IMR-90 (cell line): ENCODE data around the gene CCDC38. TPM values are rescaled to one million over a fixed set of nuclear protein-coding genes. Genes with fewer than 3 reads are reported as not detected.

Source experiments
- ATAC-seq: fragments of 200-7000 bp; cut with Tn5 transposase; 2 replicates; pipeline ENCODE4 v1.9.1; 2020; ENCODE audit warnings: low read depth, mild to moderate bottlenecking, moderate library complexity
- BruUV-seq: library from RNA; stranded (reverse); fragments of 400-500 nt; replicated peaks from 2 replicates; lab custom pipeline; 2021; lab: Mats Ljungman, UMichigan
- CTCF ChIA-PET: fragments of 300-600 bp; formaldehyde crosslinking; extraction: SDS; loops from one replicate; lab custom pipeline; 2021; ENCODE audit warnings: antibody characterized with exemption; lab: Yijun Ruan, JAX
- POLR2A ChIA-PET: fragments of 300-600 bp; sonication (Branson Sonifier 250); formaldehyde crosslinking; loops from one replicate; lab custom pipeline; 2022; ENCODE audit warnings: antibody characterized with exemption; ENCODE audit not compliant: unreplicated experiment; lab: Charles Lee
- DNase-seq: peaks from one replicate; pipeline ENCODE4 v3.0.0; 2013
- H2AFZ ChIP-seq: replicated peaks from 2 replicates; pipeline ENCODE3; 2013; ENCODE audit warnings: low read length, mild to moderate bottlenecking; ENCODE audit not compliant: poor library complexity
- H2AK5ac ChIP-seq: 2 replicates; pipeline ENCODE4 v1.6.1; 2013; ENCODE audit warnings: low read depth, low read length, inconsistent platforms
- H2AK9ac ChIP-seq: replicated peaks from 2 replicates; pipeline ENCODE3; 2013; ENCODE audit warnings: mild to moderate bottlenecking, low read depth, low read length, moderate library complexity; ENCODE audit not compliant: poor library complexity
- H2BK120ac ChIP-seq: 2 replicates; pipeline ENCODE4 v1.6.1; 2013; ENCODE audit warnings: low read depth, low read length, inconsistent platforms
- H2BK15ac ChIP-seq: 3 replicates; pipeline ENCODE4 v1.6.1; 2013; ENCODE audit warnings: low read depth, low read length, inconsistent platforms
- H2BK20ac ChIP-seq: 2 replicates; pipeline ENCODE4 v1.6.1; 2013; ENCODE audit warnings: low read depth, mild to moderate bottlenecking, inconsistent platforms, low read length, moderate library complexity
- H2BK5ac ChIP-seq: 2 replicates; pipeline ENCODE4 v1.6.1; 2013; ENCODE audit warnings: mild to moderate bottlenecking, low read depth, low read length, inconsistent platforms; ENCODE audit not compliant: poor library complexity, severe bottlenecking
- H3K14ac ChIP-seq: replicated peaks from 2 replicates; pipeline ENCODE4 v1.6.1; 2013; ENCODE audit warnings: low read depth, low read length, inconsistent platforms
- H3K18ac ChIP-seq: 2 replicates; pipeline ENCODE4 v1.6.1; 2013; ENCODE audit warnings: low read depth, low read length, control low read depth
- H3K23ac ChIP-seq: 2 replicates; pipeline ENCODE4 v1.6.1; 2013; ENCODE audit warnings: low read depth, low read length, inconsistent platforms
- H3K27ac ChIP-seq: 2 replicates; pipeline ENCODE4 v1.5.1; 2013; ENCODE audit warnings: mild to moderate bottlenecking, control low read depth, low read length; ENCODE audit not compliant: insufficient read depth
- H3K27me3 ChIP-seq: 2 replicates; pipeline ENCODE4 v1.6.1; 2013; ENCODE audit warnings: low read length; ENCODE audit not compliant: control insufficient read depth, insufficient read depth
- H3K36me3 ChIP-seq: 2 replicates; pipeline ENCODE4 v1.6.1; 2013; ENCODE audit warnings: low read length, mixed read lengths; ENCODE audit not compliant: control insufficient read depth, insufficient read depth
- H3K4ac ChIP-seq: 2 replicates; pipeline ENCODE4 v1.6.1; 2013; ENCODE audit warnings: low read depth, low read length, inconsistent platforms
- H3K4me1 ChIP-seq: 2 replicates; pipeline ENCODE4 v1.6.1; 2013; ENCODE audit warnings: low read length, mixed read lengths; ENCODE audit not compliant: control insufficient read depth, insufficient read depth
- H3K4me2 ChIP-seq: 2 replicates; pipeline ENCODE4 v1.6.1; 2013; ENCODE audit warnings: low read depth, mild to moderate bottlenecking, control low read depth, low read length, moderate library complexity
- H3K4me3 ChIP-seq: 2 replicates; pipeline ENCODE4 v1.5.1; 2013; ENCODE audit warnings: low read depth, mild to moderate bottlenecking, control low read depth, low read length, moderate library complexity; ENCODE audit not compliant: insufficient read depth
- H3K56ac ChIP-seq: 2 replicates; pipeline ENCODE4 v1.6.1; 2013; ENCODE audit warnings: low read length, inconsistent platforms; ENCODE audit not compliant: insufficient read depth; ENCODE audit errors: extremely low read depth
- H3K79me1 ChIP-seq, 2 experiments: 2 replicates each; pipeline ENCODE4 v1.6.1; 2013; ENCODE audit warnings: low read length in 2 of 2, inconsistent platforms in 1 of 2, low read depth in 1 of 2
- H3K9ac ChIP-seq: 2 replicates; pipeline ENCODE4 v1.6.1; 2013; ENCODE audit warnings: low read depth, low read length, control low read depth
- H3K9me1 ChIP-seq: 2 replicates; pipeline ENCODE4 v1.6.1; 2013; ENCODE audit warnings: low read length, inconsistent platforms; ENCODE audit not compliant: insufficient read depth
- H3K9me3 ChIP-seq: 2 replicates; pipeline ENCODE4 v1.6.1; 2013; ENCODE audit warnings: low read length; ENCODE audit not compliant: control insufficient read depth, insufficient read depth
- H4K20me1 ChIP-seq: 2 replicates; pipeline ENCODE4 v1.6.1; 2013; ENCODE audit warnings: low read length, inconsistent platforms; ENCODE audit not compliant: insufficient read depth
- H4K5ac ChIP-seq: 2 replicates; pipeline ENCODE4 v1.6.1; 2013; ENCODE audit warnings: mild to moderate bottlenecking, low read depth, low read length, control low read depth
- H4K8ac ChIP-seq, 2 experiments: 2 replicates each; pipeline ENCODE4 v1.6.1; 2013; ENCODE audit warnings: low read depth in 2 of 2, low read length in 2 of 2, control low read depth in 1 of 2, inconsistent platforms in 1 of 2
- H4K91ac ChIP-seq: 2 replicates; pipeline ENCODE4 v1.6.1; 2013; ENCODE audit warnings: low read depth, low read length, inconsistent platforms; ENCODE audit not compliant: insufficient read depth
- BHLHE40 ChIP-seq: fragments of 150-350 bp; IDR thresholded peaks from 2 replicates; pipeline ENCODE4 v1.6.1; 2016; ENCODE audit warnings: mild to moderate bottlenecking, low read depth, low read length
- CEBPB ChIP-seq: IDR thresholded peaks from 2 replicates; pipeline ENCODE4 v1.6.1; 2012; ENCODE audit warnings: low read depth, low read length, improper control_type of control experiment
- CHD1 ChIP-seq: IDR thresholded peaks from 2 replicates; pipeline ENCODE4 v1.6.1; 2012; ENCODE audit warnings: low read depth, low read length, improper control_type of control experiment
- MAFK ChIP-seq: IDR thresholded peaks from 2 replicates; pipeline ENCODE4 v1.6.1; 2012; ENCODE audit warnings: low read depth, low read length, improper control_type of control experiment
- MXI1 ChIP-seq: IDR thresholded peaks from 2 replicates; pipeline ENCODE4 v1.6.1; 2012; ENCODE audit warnings: low read depth, mild to moderate bottlenecking, low read length, moderate library complexity, borderline replicate concordance
- NFE2L2 ChIP-seq: fragments of 150-350 bp; IDR thresholded peaks from 2 replicates; pipeline ENCODE4 v1.6.1; 2016; ENCODE audit warnings: low read depth, mild to moderate bottlenecking, low read length
- RAD21 ChIP-seq: IDR thresholded peaks from 2 replicates; pipeline ENCODE4 v1.6.1; 2012; ENCODE audit warnings: low read length, improper control_type of control experiment
- RCOR1 ChIP-seq: IDR thresholded peaks from 2 replicates; pipeline ENCODE4 v1.6.1; 2012; ENCODE audit warnings: mild to moderate bottlenecking, low read length, improper control_type of control experiment; ENCODE audit not compliant: insufficient replicate concordance
- SMC3 ChIP-seq: fragments of 150-350 bp; IDR thresholded peaks from 2 replicates; pipeline ENCODE4 v1.6.1; 2016; ENCODE audit warnings: low read depth, mild to moderate bottlenecking, antibody characterized with exemption, low read length, moderate library complexity
- WGBS, 2 experiments: methylation state at CpG; one replicate each; pipeline versions ENCODE4 v1.1.5 to v1.1.7; 2013; ENCODE audit warnings: missing lambda C conversion rate in 2 of 2; ENCODE audit not compliant: insufficient read length in 1 of 2; ENCODE audit errors: extremely low coverage in 2 of 2; 5-methylcytosine and 5-hydroxymethylcytosine counted together
- dilution Hi-C: fragments of 300-500 bp; cut with HindIII; formaldehyde crosslinking; loops from one replicate; pipeline ENCODE4 v1.14.3; 2018; ENCODE audit warnings: low sequenced_read_pairs; ENCODE audit not compliant: unreplicated experiment
- in situ Hi-C: fragments of 300-500 bp; cut with MboI; formaldehyde crosslinking; loops from 3 replicates; pipeline ENCODE4 v1.14.3; 2019; ENCODE audit warnings: low sequenced_read_pairs, inconsistent platforms, mixed read lengths
- intact Hi-C: fragments of 100-400 bp; cut with micrococcal nuclease; formaldehyde crosslinking; loops from 2 replicates; pipeline ENCODE4 v1.10.0; 2022
- polyA plus RNA-seq, 3 experiments: library from polyadenylated mRNA; depleted of rRNA; stranded (reverse); fragments of >200 nt; gene quantifications; 2 replicates each; pipeline ENCODE4 v1.2.3, GENCODE V29; 2012; ENCODE audit warnings: low replicate concordance in 1 of 3
- total RNA-seq: library from RNA; depleted of rRNA; stranded (reverse); fragments of >200 nt; gene quantifications from 2 replicates; pipeline ENCODE4 v1.2.3, GENCODE V29; 2012
- TF ChIP-seq, protein P1 (sequence below): fragments of 150-350 bp; IDR thresholded peaks from 2 replicates; pipeline ENCODE4 v1.6.1; 2016; ENCODE audit warnings: low read depth, mild to moderate bottlenecking, low read length, moderate library complexity, borderline replicate concordance
- TF ChIP-seq, protein P2 (sequence below): conservative IDR thresholded peaks from 2 replicates; pipeline ENCODE4 v1.5.1; 2012; ENCODE audit warnings: mild to moderate bottlenecking, low read depth, low read length, improper control_type of control experiment
- TF ChIP-seq, protein P3 (sequence below): fragments of 150-350 bp; IDR thresholded peaks from 2 replicates; pipeline ENCODE4 v1.6.1; 2017; ENCODE audit warnings: mild to moderate bottlenecking, antibody characterized with exemption, low read length, low read depth

CCDC38 gene
- total and polyA plus RNA-seq, 2 of the 4 experiments (the other 2 are of a cell fraction), result not detected

DNA sequence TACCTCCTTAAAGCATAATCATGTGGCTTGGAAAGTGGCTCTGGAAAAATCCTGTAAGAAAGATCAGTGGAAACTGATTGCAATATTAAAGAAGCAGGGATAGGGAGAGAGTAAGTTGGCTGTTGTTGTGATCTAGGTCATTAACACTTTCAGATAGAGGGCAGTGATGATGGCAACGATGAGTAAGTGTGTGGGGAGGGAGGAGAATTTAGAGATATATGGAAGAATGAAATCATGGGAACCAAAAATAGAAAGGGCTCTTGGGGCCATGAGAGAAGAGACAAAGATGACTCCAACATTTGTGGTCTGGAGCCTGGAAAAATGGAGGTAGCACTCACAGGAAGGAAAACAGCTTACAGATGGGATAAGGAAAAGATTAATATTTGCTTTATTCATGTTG is 60.3 kb downstream of the CCDC38 start:
- no peak for ATAC-seq
- H2AFZ ChIP-seq, result no peak overlapping the region
- H3K4me1 ChIP-seq, result no peaks in the 10 kb centered on the region

More for the DNA sequence above, 60.3 kb downstream of the CCDC38 start:
- 33 to 100% methylated on average over 1 of the region's 1 CpG for WGBS, 2 experiments
- no peak overlapping the region for H3K4ac ChIP-seq
- no peak overlapping the region for H3K27ac ChIP-seq
- dilution Hi-C loops, result no loop called here
- no peak for TF ChIP-seq NFE2L2
- TF ChIP-seq, protein P1, sequence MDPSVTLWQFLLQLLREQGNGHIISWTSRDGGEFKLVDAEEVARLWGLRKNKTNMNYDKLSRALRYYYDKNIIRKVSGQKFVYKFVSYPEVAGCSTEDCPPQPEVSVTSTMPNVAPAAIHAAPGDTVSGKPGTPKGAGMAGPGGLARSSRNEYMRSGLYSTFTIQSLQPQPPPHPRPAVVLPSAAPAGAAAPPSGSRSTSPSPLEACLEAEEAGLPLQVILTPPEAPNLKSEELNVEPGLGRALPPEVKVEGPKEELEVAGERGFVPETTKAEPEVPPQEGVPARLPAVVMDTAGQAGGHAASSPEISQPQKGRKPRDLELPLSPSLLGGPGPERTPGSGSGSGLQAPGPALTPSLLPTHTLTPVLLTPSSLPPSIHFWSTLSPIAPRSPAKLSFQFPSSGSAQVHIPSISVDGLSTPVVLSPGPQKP, result no peak
- no peak for TF ChIP-seq CEBPB
- TF ChIP-seq, protein P2, sequence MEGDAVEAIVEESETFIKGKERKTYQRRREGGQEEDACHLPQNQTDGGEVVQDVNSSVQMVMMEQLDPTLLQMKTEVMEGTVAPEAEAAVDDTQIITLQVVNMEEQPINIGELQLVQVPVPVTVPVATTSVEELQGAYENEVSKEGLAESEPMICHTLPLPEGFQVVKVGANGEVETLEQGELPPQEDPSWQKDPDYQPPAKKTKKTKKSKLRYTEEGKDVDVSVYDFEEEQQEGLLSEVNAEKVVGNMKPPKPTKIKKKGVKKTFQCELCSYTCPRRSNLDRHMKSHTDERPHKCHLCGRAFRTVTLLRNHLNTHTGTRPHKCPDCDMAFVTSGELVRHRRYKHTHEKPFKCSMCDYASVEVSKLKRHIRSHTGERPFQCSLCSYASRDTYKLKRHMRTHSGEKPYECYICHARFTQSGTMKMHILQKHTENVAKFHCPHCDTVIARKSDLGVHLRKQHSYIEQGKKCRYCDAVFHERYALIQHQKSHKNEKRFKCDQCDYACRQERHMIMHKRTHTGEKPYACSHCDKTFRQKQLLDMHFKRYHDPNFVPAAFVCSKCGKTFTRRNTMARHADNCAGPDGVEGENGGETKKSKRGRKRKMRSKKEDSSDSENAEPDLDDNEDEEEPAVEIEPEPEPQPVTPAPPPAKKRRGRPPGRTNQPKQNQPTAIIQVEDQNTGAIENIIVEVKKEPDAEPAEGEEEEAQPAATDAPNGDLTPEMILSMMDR, result no peak
- TF ChIP-seq BHLHE40, result no peak
- TF ChIP-seq CHD1, result no peak
- no peak for TF ChIP-seq MAFK
- no peak for TF ChIP-seq RAD21
- TF ChIP-seq MXI1, result no peak
- TF ChIP-seq, protein P3, sequence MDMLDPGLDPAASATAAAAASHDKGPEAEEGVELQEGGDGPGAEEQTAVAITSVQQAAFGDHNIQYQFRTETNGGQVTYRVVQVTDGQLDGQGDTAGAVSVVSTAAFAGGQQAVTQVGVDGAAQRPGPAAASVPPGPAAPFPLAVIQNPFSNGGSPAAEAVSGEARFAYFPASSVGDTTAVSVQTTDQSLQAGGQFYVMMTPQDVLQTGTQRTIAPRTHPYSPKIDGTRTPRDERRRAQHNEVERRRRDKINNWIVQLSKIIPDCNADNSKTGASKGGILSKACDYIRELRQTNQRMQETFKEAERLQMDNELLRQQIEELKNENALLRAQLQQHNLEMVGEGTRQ, result no peak
- TF ChIP-seq RCOR1, result no peak
- no peak for TF ChIP-seq SMC3
- no peak overlapping the region for H3K4me3 ChIP-seq
- H2AK5ac ChIP-seq, result 0 out of 2 replicates have a peak overlapping the region, but pooled peaks have one; percentile 23
- H2BK20ac ChIP-seq, result no peak overlapping the region; the same call in 1 of the 2 replicates
- in situ Hi-C loops, result no loop called here
- H2BK5ac ChIP-seq, result no peak overlapping the region
- H3K9ac ChIP-seq, result no peak overlapping the region
- H2BK120ac ChIP-seq, result no peak overlapping the region
- intact Hi-C loops, result no loop called here
- no peaks in the 10 kb centered on the region for H4K20me1 ChIP-seq
- H3K9me1 ChIP-seq, result no peaks in the 10 kb centered on the region
- no peak overlapping the region for H4K8ac ChIP-seq
- ChIA-PET POLR2A (no interaction called here), CTCF (no interaction called here)
- H3K56ac ChIP-seq, result no peak overlapping the region
- H2AK9ac ChIP-seq, result no peak overlapping the region
- peak overlapping the region; percentile 62; the same call in 1 of the 2 replicates for H3K4me2 ChIP-seq
- no peaks in the 10 kb centered on the region for H3K79me1 ChIP-seq
- no peak overlapping the region for H3K14ac ChIP-seq
- no peaks in the 10 kb centered on the region for H3K9me3 ChIP-seq
- peak; percentile 34 for DNase-seq
- BruUV-seq, result no TSS peak
- H4K5ac ChIP-seq, result no peak overlapping the region
- no peak overlapping the region for H3K18ac ChIP-seq
- no peak overlapping the region for H3K23ac ChIP-seq
- no peaks in the 10 kb centered on the region for H3K36me3 ChIP-seq
- no peak overlapping the region for H4K91ac ChIP-seq
- no peak overlapping the region for H2BK15ac ChIP-seq
- no peaks in the 10 kb centered on the region for H3K27me3 ChIP-seq
